Right cardiac atrium (tissue), 5 donors: ENCODE data around the gene NPM1. TPM values are rescaled to one million over a fixed set of nuclear protein-coding genes. Genes with fewer than 3 reads are reported as not detected.
"Not testable (repeated sequence)": the region's sequence is repeated elsewhere in the genome, so short reads cannot be mapped to it uniquely, and the experiment has no call there.

ENCODE experiments used
- ATAC-seq, 2 donors: fragments of 200-7000 bp; cut with Tn5 transposase; one replicate each; pipeline versions ENCODE4 v1.8.0 to v1.9.1; 2020; ENCODE audit warnings: moderate library complexity in 2 of 2, mild to moderate bottlenecking in 1 of 2
- DNase-seq, 3 donors: peaks; one replicate each; pipeline ENCODE4 v3.0.0-alpha.2; 2020
- H3K27ac ChIP-seq: one replicate; pipeline ENCODE4 v1.5.1; 2013; ENCODE audit warnings: mild to moderate bottlenecking, low read length, control low read depth, moderate library complexity
- H3K27me3 ChIP-seq: one replicate; pipeline ENCODE4 v1.6.1; 2013; ENCODE audit not compliant: control insufficient read depth, insufficient read depth
- H3K4me1 ChIP-seq: one replicate; pipeline ENCODE4 v1.6.1; 2013; ENCODE audit warnings: low read length; ENCODE audit not compliant: control insufficient read depth, insufficient read depth
- H3K4me3 ChIP-seq: one replicate; pipeline ENCODE4 v1.5.1; 2013; ENCODE audit warnings: low read length, control low read depth
- H3K9me3 ChIP-seq: one replicate; pipeline ENCODE4 v1.6.1; 2013; ENCODE audit warnings: low read length; ENCODE audit not compliant: control insufficient read depth
- WGBS: extraction: QIAGEN DNeasy Blood & Tissue Kit; methylation state at CpG from one replicate; pipeline ENCODE4 v1.1.7; 2013; 5-methylcytosine and 5-hydroxymethylcytosine counted together
- intact Hi-C, 4 donors: fragments of 100-400 bp; cut with DNase I; formaldehyde crosslinking; loops; one replicate each; pipeline versions ENCODE4 v1.11.0 to v1.14.0; 2022 to 2023
- polyA plus RNA-seq: library from polyadenylated mRNA; stranded (reverse); fragments of 200-250 nt; gene quantifications from one replicate; pipeline ENCODE4 v1.2.3, GENCODE V29; 2013
- total RNA-seq, 4 donors: library from RNA; stranded (reverse); fragmentation: NEBNext Ultra II Directional; extraction: Animal tissue kit (Norgen Biotek cat#: 25700); gene quantifications; one replicate each; pipeline ENCODE4 v1.2.1, GENCODE V29; 2021
- donor health status: healthy with polysubstance abuse.
- donor health status: DM: no; HTN: yes; CAD: no.
- donor health status: DM: no; HTN: no; CAD: no.
- donor health status: DM: no; HTN: yes; CAD: no; lungs with severe emphysema.
- donor health status: DM: yes; HTN: yes; CAD: no.

NPM1 gene
- total and polyA plus RNA-seq, 5 donors: 355 to 887 (median 475) TPM

GRCh38 chr5:171397190-171397589 lies 9.5 kb downstream of the NPM1 start:
- 89% methylated on average over 2 of the region's 2 CpGs for WGBS
- H3K4me3 ChIP-seq: no peak overlapping the region
- ATAC-seq (no peak), DNase-seq (no peak)
- H3K4me1 ChIP-seq: no peaks in the 10 kb centered on the region
- no peaks in the 10 kb centered on the region for H3K9me3 ChIP-seq
- no peak overlapping the region for H3K27ac ChIP-seq
- H3K27me3 ChIP-seq: no peaks in the 10 kb centered on the region
- intact Hi-C loops: no loop called here

GRCh38 chr5:171397599-171397998 lies 9.9 kb downstream of the NPM1 start:
- no peaks in the 10 kb centered on the region for H3K27me3 ChIP-seq
- intact Hi-C loops: no loop called here
- no peak for DNase-seq
- H3K4me1 ChIP-seq: no peaks in the 10 kb centered on the region
- H3K27ac ChIP-seq: no peak overlapping the region
- WGBS: 93% methylated on average over 4 of the region's 4 CpGs
- no peak for ATAC-seq
- no peak overlapping the region for H3K4me3 ChIP-seq
- H3K9me3 ChIP-seq: no peaks in the 10 kb centered on the region

- H3K9me3 ChIP-seq, H3K27ac ChIP-seq, intact Hi-C loops, DNase-seq, H3K4me3 ChIP-seq, H3K4me1 ChIP-seq, H3K27me3 ChIP-seq: not testable (repeated sequence)
- ATAC-seq: peak in 1 of 2 donors; percentile 25
- WGBS: 90% methylated on average over 9 of the region's 9 CpGs
Observed at GRCh38 chr5:171398660-171399059, 11.0 kb downstream of the NPM1 start.

- Histone ChIP-seq H3K4me1 (no peaks in the 10 kb centered on the region), H3K27me3 (no peaks in the 10 kb centered on the region), H3K9me3 (no peaks in the 10 kb centered on the region), H3K4me3 (no peak overlapping the region), H3K27ac (no peak overlapping the region)
- WGBS: 87% methylated on average over 7 of the region's 7 CpGs
- DNase-seq (no peak), ATAC-seq (no peak)
- intact Hi-C loops: no loop called here
Observed at GRCh38 chr5:171400169-171400568, 12.5 kb downstream of the NPM1 start.

GRCh38 chr5:171401167-171401947 lies 13.7 kb downstream of the NPM1 start:
- intact Hi-C loops: no loop called here
- WGBS: 97% methylated on average over 13 of the region's 13 CpGs
- no peaks in the 10 kb centered on the region for H3K4me1 ChIP-seq
- no peak overlapping the region for H3K4me3 ChIP-seq
- ATAC-seq (no peak), DNase-seq (no peak)
- no peaks in the 10 kb centered on the region for H3K27me3 ChIP-seq
- no peak overlapping the region for H3K27ac ChIP-seq
- no peaks in the 10 kb centered on the region for H3K9me3 ChIP-seq

GRCh38 chr5:171402751-171403150 lies 15.1 kb downstream of the NPM1 start:
- H3K4me1 ChIP-seq, ATAC-seq, H3K4me3 ChIP-seq, H3K27me3 ChIP-seq, H3K9me3 ChIP-seq, DNase-seq, H3K27ac ChIP-seq, intact Hi-C loops: not testable (repeated sequence)

- DNase-seq: no peak
- intact Hi-C loops: no loop called here
- H3K27ac ChIP-seq: no peak overlapping the region
- H3K27me3 ChIP-seq: no peaks in the 10 kb centered on the region
- no peaks in the 10 kb centered on the region for H3K9me3 ChIP-seq
- H3K4me3 ChIP-seq: no peak overlapping the region
- WGBS: 49% methylated on average over 3 of the region's 3 CpGs
- peaks cover 7% of the 10 kb centered on the region for H3K4me1 ChIP-seq
- peak in 1 of 2 donors; percentile 41 for ATAC-seq
Observed at GRCh38 chr5:171405615-171406014, 18.0 kb downstream of the NPM1 start.

- Histone ChIP-seq H3K4me3 (no peak overlapping the region), H3K4me1 (peaks cover 9% of the 10 kb centered on the region), H3K27ac (no peak overlapping the region), H3K27me3 (no peaks in the 10 kb centered on the region), H3K9me3 (no peaks in the 10 kb centered on the region)
- WGBS: 70% methylated on average over 4 of the region's 4 CpGs
- DNase-seq (no peak), ATAC-seq (no peak)
- intact Hi-C loops: no loop called here
Observed at GRCh38 chr5:171407234-171407633, 19.6 kb downstream of the NPM1 start.

GRCh38 chr5:171409164-171410136 lies 21.8 kb downstream of the NPM1 start:
- DNase-seq (no peak), ATAC-seq (no peak)
- WGBS: 91% methylated on average over 8 of the region's 8 CpGs
- peaks cover 9% of the 10 kb centered on the region for H3K4me1 ChIP-seq
- intact Hi-C loops: loop anchor here in 1 of 4 donors (10.0 kb wide), 1 partner anchor 645 kb away; no protein-coding TSS in a partner anchor
- H3K4me3 ChIP-seq: no peak overlapping the region
- no peaks in the 10 kb centered on the region for H3K27me3 ChIP-seq
- H3K9me3 ChIP-seq: no peaks in the 10 kb centered on the region
- no peak overlapping the region for H3K27ac ChIP-seq

GRCh38 chr5:171410181-171410580 lies 22.5 kb downstream of the NPM1 start:
- Histone ChIP-seq H3K4me1 (peaks cover 9% of the 10 kb centered on the region), H3K4me3 (no peak overlapping the region), H3K27me3 (no peaks in the 10 kb centered on the region), H3K27ac (no peak overlapping the region), H3K9me3 (no peaks in the 10 kb centered on the region)
- WGBS: 1% methylated on average over 1 of the region's 1 CpG
- intact Hi-C loops: loop anchor here in 1 of 4 donors (10.0 kb wide), 1 partner anchor 645 kb away; no protein-coding TSS in a partner anchor
- no peak for ATAC-seq
- DNase-seq: no peak

GRCh38 chr5:171412186-171412585 lies 24.5 kb downstream of the NPM1 start:
- DNase-seq (no peak), ATAC-seq (no peak)
- no peak overlapping the region for H3K27ac ChIP-seq
- no peaks in the 10 kb centered on the region for H3K27me3 ChIP-seq
- intact Hi-C loops: loop anchor here in 1 of 4 donors (10.0 kb wide), 1 partner anchor 643 kb away; no protein-coding TSS in a partner anchor
- H3K9me3 ChIP-seq: no peaks in the 10 kb centered on the region
- peaks cover 9% of the 10 kb centered on the region for H3K4me1 ChIP-seq
- H3K4me3 ChIP-seq: no peak overlapping the region
- 93% methylated on average over 5 of the region's 5 CpGs for WGBS
